GM23248 (cell line): ENCODE data around the gene UBE2N.

Source experiments
- EZH2 ChIP-seq: fragments of 200-600 bp; sonication (generic); IDR thresholded peaks from 2 replicates; pipeline ENCODE4 v1.6.1; 2018; ENCODE audit warnings: antibody characterized with exemption, mild to moderate bottlenecking; ENCODE audit not compliant: insufficient read depth, poor library complexity, severe bottlenecking
- EZH2phosphoT487 ChIP-seq: fragments of 200-600 bp; sonication (generic); IDR thresholded peaks from 2 replicates; pipeline ENCODE4 v1.6.1; 2018; ENCODE audit warnings: antibody characterized with exemption, moderate library complexity, mild to moderate bottlenecking, low read depth; ENCODE audit not compliant: insufficient read depth

- TF ChIP-seq EZH2 = no peak
- TF ChIP-seq EZH2phosphoT487 = no peak
Measured at GRCh38 chr12:93402333-93403311, 39.1 kb downstream of the UBE2N start.
